AG04449 (cell line): ENCODE results near the gene PPP1R13B.

Experiments
- CTCF ChIA-PET: fragments of 350-600 bp; formaldehyde crosslinking; extraction: SDS; loops from one replicate; lab custom pipeline; 2021; ENCODE audit warnings: antibody characterized with exemption; lab: Yijun Ruan, JAX
- POLR2A ChIA-PET: fragments of 400-600, 350-600 bp; formaldehyde crosslinking; extraction: SDS; loops from one replicate; lab custom pipeline; 2020; ENCODE audit warnings: antibody characterized with exemption, inconsistent platforms; lab: Yijun Ruan, JAX
- DNase-seq: peaks from one replicate; pipeline ENCODE4 v3.0.0-alpha.2; 2010; ENCODE audit warnings: low read depth, low spot score
- H3K4me3 ChIP-seq: 2 replicates; pipeline ENCODE4 v1.5.1; 2011; ENCODE audit warnings: low read depth, mild to moderate bottlenecking, control low read depth, low read length
- CTCF ChIP-seq: IDR thresholded peaks from one replicate; pipeline ENCODE4 v1.5.1; 2011; ENCODE audit warnings: mild to moderate bottlenecking, moderate library complexity, low read length, control low read depth, inconsistent platforms; ENCODE audit not compliant: insufficient read depth; ENCODE audit errors: missing control alignments

The PPP1R13B gene

GRCh38 chr14:103749860-103750259 lies 97.5 kb downstream of the PPP1R13B start:
- DNase-seq: no peak
- CTCF ChIA-PET: no interaction called here
- TF ChIP-seq CTCF: no peak
- POLR2A ChIA-PET: no interaction called here
- H3K4me3 ChIP-seq: no peak overlapping the region

- POLR2A ChIA-PET: no interaction called here
- no peak for DNase-seq
- H3K4me3 ChIP-seq: no peak overlapping the region
- CTCF ChIA-PET: no interaction called here
- no peak for TF ChIP-seq CTCF
Observed at GRCh38 chr14:103749452-103749851, 97.9 kb downstream of the PPP1R13B start.

- ChIA-PET POLR2A (no interaction called here), CTCF (interaction anchor here (1.5 kb wide), 1 partner anchor 61 kb away, joined by 3 read pairs; no protein-coding TSS in a partner anchor)
- no peak for DNase-seq
- no peak overlapping the region for H3K4me3 ChIP-seq
- no peak for TF ChIP-seq CTCF
Observed at GRCh38 chr14:103748534-103748857, 98.9 kb downstream of the PPP1R13B start.

- POLR2A ChIA-PET: interaction anchor here (0.6 kb wide), 1 partner anchor 13 kb away, joined by 4 read pairs; no protein-coding TSS in a partner anchor
- TF ChIP-seq CTCF: no peak
- CTCF ChIA-PET: interaction anchor here (1.5 kb wide), 1 partner anchor 10 kb away, joined by 5 read pairs; no protein-coding TSS in a partner anchor
- H3K4me3 ChIP-seq: no peak overlapping the region
- DNase-seq: no peak
Observed at GRCh38 chr14:103746701-103747100, 100.7 kb downstream of the PPP1R13B start.

- no peak for TF ChIP-seq CTCF
- no peak overlapping the region for H3K4me3 ChIP-seq
- POLR2A ChIA-PET: no interaction called here
- no peak for DNase-seq
- CTCF ChIA-PET: interaction anchor here (1.4 kb wide), 1 partner anchor 63 kb away, joined by 3 read pairs; no protein-coding TSS in a partner anchor
Observed at GRCh38 chr14:103745424-103745823, 102.0 kb downstream of the PPP1R13B start.

GRCh38 chr14:103744621-103745395 lies 102.6 kb downstream of the PPP1R13B start:
- no peak for DNase-seq
- no peak for TF ChIP-seq CTCF
- no peak overlapping the region for H3K4me3 ChIP-seq
- CTCF ChIA-PET: interaction anchor here (1.4 kb wide), 1 partner anchor 63 kb away, joined by 3 read pairs; no protein-coding TSS in a partner anchor
- POLR2A ChIA-PET: no interaction called here
